Nephron (organoid): ENCODE data around the gene APOBEC2.

Experiments
- H3K27ac Mint-ChIP-seq, 3 experiments: 2 replicates each; pipeline ENCODE4 v1.8.0; 2020; ENCODE audit warnings: mixed read lengths in 3 of 3, mild to moderate bottlenecking in 2 of 3, moderate library complexity in 1 of 3
- H3K27me3 Mint-ChIP-seq: 2 replicates; pipeline ENCODE4 v1.8.0; 2021; ENCODE audit warnings: low read depth, mild to moderate bottlenecking, moderate library complexity, mixed read lengths
- H3K36me3 Mint-ChIP-seq: 2 replicates; pipeline ENCODE4 v1.8.0; 2020; ENCODE audit warnings: low read depth, mixed read lengths
- H3K4me1 Mint-ChIP-seq: 2 replicates; pipeline ENCODE4 v1.8.0; 2020; ENCODE audit warnings: mixed read lengths
- H3K4me3 Mint-ChIP-seq, 3 experiments: 2 replicates each; pipeline ENCODE4 v1.8.0; 2020; ENCODE audit warnings: mild to moderate bottlenecking in 3 of 3, mixed read lengths in 3 of 3, moderate library complexity in 2 of 3
- H3K9me3 Mint-ChIP-seq: 2 replicates; pipeline ENCODE4 v1.8.0; 2020; ENCODE audit warnings: mixed read lengths
- CTCF ChIP-seq, 3 experiments: fragments of 200-600 bp; sonication (generic); IDR thresholded peaks; one replicate each; pipeline ENCODE4 v1.5.0; 2021; ENCODE audit warnings: antibody characterized with exemption in 3 of 3; ENCODE audit not compliant: unreplicated experiment in 3 of 3

The APOBEC2 gene

GRCh38 chr6:41065550-41066026 is 12.6 kb downstream of the APOBEC2 start:
- Mint-ChIP-seq H3K4me1 (peaks cover 44% of the 10 kb centered on the region), H3K27me3 (no peaks in the 10 kb centered on the region), H3K27ac (peak overlapping the region; percentile 44 to 67 (median 65)), H3K9me3 (no peaks in the 10 kb centered on the region), H3K4me3 (no peak overlapping the region), H3K36me3 (peaks cover 25% of the 10 kb centered on the region)
- TF ChIP-seq CTCF (IDR thresholded peaks at IDR 0.05; ENCODE audit: unreplicated experiment in 3 of 3): no peak

- peak; percentile 84 to 86 (median 84) for TF ChIP-seq CTCF (IDR thresholded peaks at IDR 0.05; ENCODE audit: unreplicated experiment in 3 of 3)
- H3K9me3 Mint-ChIP-seq: no peaks in the 10 kb centered on the region
- peaks cover 43% of the 10 kb centered on the region for H3K4me1 Mint-ChIP-seq
- H3K27me3 Mint-ChIP-seq: no peaks in the 10 kb centered on the region
- H3K4me3 Mint-ChIP-seq: peak overlapping the region in 2 of 3 experiments; percentile 5 to 6
- peak overlapping the region; percentile 8 to 40 (median 24) for H3K27ac Mint-ChIP-seq
- H3K36me3 Mint-ChIP-seq: peaks cover 20% of the 10 kb centered on the region
Observed at GRCh38 chr6:41066867-41067304, 13.9 kb downstream of the APOBEC2 start.

- no peaks in the 10 kb centered on the region for H3K9me3 Mint-ChIP-seq
- H3K4me3 Mint-ChIP-seq: peak overlapping the region; percentile 92 to 96 (median 93)
- no peaks in the 10 kb centered on the region for H3K27me3 Mint-ChIP-seq
- peaks cover 14% of the 10 kb centered on the region for H3K36me3 Mint-ChIP-seq
- no peak for TF ChIP-seq CTCF (IDR thresholded peaks at IDR 0.05; ENCODE audit: unreplicated experiment in 3 of 3)
- H3K27ac Mint-ChIP-seq: peak overlapping the region; percentile 91 to 98 (median 94)
- peaks cover 42% of the 10 kb centered on the region for H3K4me1 Mint-ChIP-seq
Observed at GRCh38 chr6:41071501-41071922, 18.5 kb downstream of the APOBEC2 start.

- Mint-ChIP-seq H3K4me1 (peaks cover 39% of the 10 kb centered on the region), H3K27ac (peak within 1 kb of the TSS; percentile 91 to 98 (median 94)), H3K4me3 (peak within 1 kb of the TSS; percentile 92 to 96 (median 93)), H3K9me3 (no peaks in the 10 kb centered on the region), H3K36me3 (peaks cover 8% of the 10 kb centered on the region), H3K27me3 (no peaks in the 10 kb centered on the region)
- no peak for TF ChIP-seq CTCF (IDR thresholded peaks at IDR 0.05; ENCODE audit: unreplicated experiment in 3 of 3)
Observed at GRCh38 chr6:41071923-41072835, 19.2 kb downstream of the APOBEC2 start, which contains the start of gene OARD1. OARD1 (minus strand) TSS chr6:41072356; CDS start chr6:41071634, 722 bp downstream.

- Mint-ChIP-seq H3K27me3 (no peaks in the 10 kb centered on the region), H3K9me3 (no peaks in the 10 kb centered on the region), H3K27ac (peak within 1 kb of the TSS; percentile 91 to 99 (median 98)), H3K36me3 (peaks cover 4% of the 10 kb centered on the region), H3K4me3 (peak within 1 kb of the TSS; percentile 98), H3K4me1 (peaks cover 39% of the 10 kb centered on the region)
- no peak for TF ChIP-seq CTCF (IDR thresholded peaks at IDR 0.05; ENCODE audit: unreplicated experiment in 3 of 3)
Observed at GRCh38 chr6:41072836-41073202, 19.8 kb downstream of the APOBEC2 start, which contains the start of gene NFYA. NFYA (plus strand) TSS chr6:41072974; CDS start chr6:41079090, 6,116 bp downstream.
